ENCODE data around the gene KLHL9. TPM values are rescaled to one million over a fixed set of nuclear protein-coding genes. Genes with fewer than 3 reads are reported as not detected.

Gene KLHL9
- total RNA-seq, 1 donor from 2014 or later, result 22.7 TPM

- Histone ChIP-seq H3K27ac (no peak overlapping the region), H3K4me1 (peaks cover 4% of the 10 kb centered on the region), H3K4me3 (no peak overlapping the region), H3K27me3 (ENCODE audit: low read depth) (no peaks in the 10 kb centered on the region), H3K9me3 (no peaks in the 10 kb centered on the region), H3K36me3 (no peaks in the 10 kb centered on the region)
- intact Hi-C loops (cut with DNase I), result no loop called here
- TF ChIP-seq, protein P1, sequence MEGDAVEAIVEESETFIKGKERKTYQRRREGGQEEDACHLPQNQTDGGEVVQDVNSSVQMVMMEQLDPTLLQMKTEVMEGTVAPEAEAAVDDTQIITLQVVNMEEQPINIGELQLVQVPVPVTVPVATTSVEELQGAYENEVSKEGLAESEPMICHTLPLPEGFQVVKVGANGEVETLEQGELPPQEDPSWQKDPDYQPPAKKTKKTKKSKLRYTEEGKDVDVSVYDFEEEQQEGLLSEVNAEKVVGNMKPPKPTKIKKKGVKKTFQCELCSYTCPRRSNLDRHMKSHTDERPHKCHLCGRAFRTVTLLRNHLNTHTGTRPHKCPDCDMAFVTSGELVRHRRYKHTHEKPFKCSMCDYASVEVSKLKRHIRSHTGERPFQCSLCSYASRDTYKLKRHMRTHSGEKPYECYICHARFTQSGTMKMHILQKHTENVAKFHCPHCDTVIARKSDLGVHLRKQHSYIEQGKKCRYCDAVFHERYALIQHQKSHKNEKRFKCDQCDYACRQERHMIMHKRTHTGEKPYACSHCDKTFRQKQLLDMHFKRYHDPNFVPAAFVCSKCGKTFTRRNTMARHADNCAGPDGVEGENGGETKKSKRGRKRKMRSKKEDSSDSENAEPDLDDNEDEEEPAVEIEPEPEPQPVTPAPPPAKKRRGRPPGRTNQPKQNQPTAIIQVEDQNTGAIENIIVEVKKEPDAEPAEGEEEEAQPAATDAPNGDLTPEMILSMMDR (IDR thresholded peaks at IDR 0.05), result no peak
- DNase-seq, result no peak
- no peak for ATAC-seq
Measured at GRCh38 chr9:21314152-21314551, 21.1 kb downstream of the KLHL9 start.

DNA sequence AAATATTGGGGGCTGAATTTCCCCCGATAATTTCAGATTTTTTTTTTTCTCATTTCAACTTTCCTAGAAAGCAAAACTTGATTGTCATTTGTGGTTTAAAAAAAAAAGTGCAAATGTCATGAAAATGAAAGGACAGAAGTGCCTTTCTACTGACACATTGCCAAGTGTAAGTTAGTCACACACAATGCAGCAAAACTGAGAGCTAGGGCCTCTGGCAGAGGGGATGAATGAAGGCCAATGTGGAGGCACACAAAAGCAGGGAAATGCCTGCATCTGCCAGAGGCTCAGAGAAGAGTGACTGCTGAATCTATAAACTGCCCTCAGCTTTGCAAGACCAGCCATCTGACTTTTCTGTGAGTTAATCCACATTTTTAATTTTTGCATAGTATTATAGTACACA, 23.3 kb downstream of the KLHL9 start:
- Histone ChIP-seq H3K36me3 (no peaks in the 10 kb centered on the region), H3K9me3 (no peaks in the 10 kb centered on the region), H3K4me1 (no peaks in the 10 kb centered on the region), H3K27ac (no peak overlapping the region), H3K4me3 (no peak overlapping the region), H3K27me3 (ENCODE audit: low read depth) (no peaks in the 10 kb centered on the region)
- no peak for DNase-seq
- TF ChIP-seq, protein P1 (IDR thresholded peaks at IDR 0.05), result no peak
- intact Hi-C loops (cut with DNase I), result no loop called here
- no peak for ATAC-seq

- ATAC-seq, result no peak
- no peak for DNase-seq
Measured at GRCh38 chr9:21305213-21305612, 30.0 kb downstream of the KLHL9 start, which contains the start of gene IFNA5. Gene IFNA5 (minus strand): TSS chr9:21305313. CDS start chr9:21305256, 57 bp downstream.

GRCh38 chr9:21295992-21296391, 39.2 kb downstream of the KLHL9 start:
- no peaks in the 10 kb centered on the region for H3K9me3 ChIP-seq
- no peak overlapping the region for H3K27ac ChIP-seq
- intact Hi-C loops (cut with DNase I), result no loop called here
- no peaks in the 10 kb centered on the region for H3K4me1 ChIP-seq
- TF ChIP-seq, protein P1 (IDR thresholded peaks at IDR 0.05), result no peak
- H3K4me3 ChIP-seq, result no peak overlapping the region
- DNase-seq (no peak), ATAC-seq (no peak)
- no peaks in the 10 kb centered on the region for H3K27me3 ChIP-seq (ENCODE audit: low read depth)
- no peaks in the 10 kb centered on the region for H3K36me3 ChIP-seq

More at GRCh38 chr9:21305213-21305612, 30.0 kb downstream of the KLHL9 start, which contains the start of gene IFNA5:
- Histone ChIP-seq H3K36me3 (no peaks in the 10 kb centered on the region), H3K4me1 (no peaks in the 10 kb centered on the region), H3K4me3 (no peak within 1 kb of the TSS), H3K27ac (no peak within 1 kb of the TSS), H3K27me3 (ENCODE audit: low read depth) (no peaks in the 10 kb centered on the region), H3K9me3 (no peaks in the 10 kb centered on the region)
- TF ChIP-seq, protein P1 (IDR thresholded peaks at IDR 0.05), result no peak
- intact Hi-C loops (cut with DNase I), result no loop called here

DNA sequence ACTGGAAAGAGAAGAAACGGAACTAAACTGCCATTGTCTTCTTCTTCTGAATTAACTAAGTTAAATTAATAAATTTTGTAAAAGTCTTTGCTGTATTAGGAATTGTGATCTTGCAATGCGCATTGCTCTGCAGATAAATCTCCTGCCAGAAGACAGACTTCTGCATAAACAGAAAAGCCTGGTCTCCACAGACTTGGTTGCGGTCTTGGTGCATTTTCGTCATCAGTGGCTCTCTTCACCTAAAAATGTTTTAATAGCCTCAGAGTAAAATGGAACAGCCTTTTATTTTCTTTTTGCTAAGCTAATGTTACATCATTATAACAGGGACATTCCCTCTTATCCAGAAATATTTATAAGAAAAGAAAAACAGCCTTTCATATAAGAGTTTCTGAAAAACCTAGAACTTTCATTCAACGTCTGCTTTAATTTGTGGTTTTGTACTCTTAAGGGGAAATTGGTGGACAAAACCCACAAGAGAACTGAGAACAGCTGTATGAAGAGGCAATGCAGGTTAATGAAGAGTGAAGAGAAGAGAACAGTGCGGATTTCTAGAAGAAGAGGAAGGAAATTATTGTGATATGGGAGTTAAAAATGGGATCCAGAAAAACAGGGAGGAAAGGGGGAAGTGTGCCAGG, 40.2 kb downstream of the KLHL9 start:
- Histone ChIP-seq H3K27ac (no peak overlapping the region), H3K27me3 (ENCODE audit: low read depth) (no peaks in the 10 kb centered on the region), H3K4me3 (no peak overlapping the region), H3K9me3 (no peaks in the 10 kb centered on the region), H3K36me3 (no peaks in the 10 kb centered on the region), H3K4me1 (no peaks in the 10 kb centered on the region)
- intact Hi-C loops (cut with DNase I), result no loop called here
- DNase-seq (no peak), ATAC-seq (no peak)
- TF ChIP-seq, protein P1 (IDR thresholded peaks at IDR 0.05), result no peak

Data from lower lobe of right lung (tissue), 2 donors.